IPS DF 6.9 (cell line): ENCODE results near the gene PITPNC1.

Experiments
- DNase-seq: peaks from one replicate; pipeline ENCODE4 v3.0.0-alpha.2; 2013; ENCODE audit warnings: low read depth, low spot score
- H3K27ac ChIP-seq: one replicate; pipeline ENCODE4 v1.5.1; 2013; ENCODE audit warnings: low read length, control low read depth
- H3K27me3 ChIP-seq: 2 replicates; pipeline ENCODE4 v1.6.1; 2013; ENCODE audit warnings: mild to moderate bottlenecking, low read length; ENCODE audit not compliant: control insufficient read depth, insufficient read depth
- H3K36me3 ChIP-seq: 2 replicates; pipeline ENCODE4 v1.6.1; 2013; ENCODE audit warnings: low read length; ENCODE audit not compliant: control insufficient read depth, insufficient read depth
- H3K4me1 ChIP-seq: 2 replicates; pipeline ENCODE4 v1.6.1; 2013; ENCODE audit warnings: low read length; ENCODE audit not compliant: control insufficient read depth, insufficient read depth
- H3K4me3 ChIP-seq: 2 replicates; pipeline ENCODE4 v1.5.1; 2013; ENCODE audit warnings: mild to moderate bottlenecking, low read length
- H3K9me3 ChIP-seq: 2 replicates; pipeline ENCODE4 v1.6.1; 2013; ENCODE audit warnings: low read length, inconsistent platforms; ENCODE audit not compliant: control insufficient read depth, insufficient read depth
- WGBS: extraction: QIAGEN DNeasy Blood & Tissue Kit; methylation state at CpG from one replicate; pipeline ENCODE4 v1.1.7; 2013; ENCODE audit warnings: mixed read lengths, missing lambda C conversion rate; ENCODE audit not compliant: insufficient read length, insufficient coverage; 5-methylcytosine and 5-hydroxymethylcytosine counted together

Gene PITPNC1

DNA sequence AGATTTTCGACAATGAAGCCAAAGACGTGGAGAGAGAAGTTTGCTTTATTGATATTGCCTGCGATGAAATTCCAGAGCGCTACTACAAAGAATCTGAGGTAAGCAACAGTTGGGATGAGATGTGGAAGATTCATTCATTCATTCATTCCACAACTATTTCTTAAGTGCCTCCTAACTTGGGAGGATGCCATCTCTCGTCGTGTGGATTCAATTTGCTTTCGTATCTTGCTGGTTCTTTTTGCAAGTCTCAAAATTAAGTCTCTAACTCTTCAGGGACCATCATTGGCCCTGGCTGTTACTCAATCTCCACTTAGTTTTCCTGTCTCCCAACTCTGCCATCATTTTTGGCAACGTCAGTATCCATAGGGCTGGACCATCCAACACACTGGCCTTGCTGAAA, 255.1 kb downstream of the PITPNC1 start:
- no peaks in the 10 kb centered on the region for H3K9me3 ChIP-seq
- H3K27me3 ChIP-seq: no peaks in the 10 kb centered on the region
- no peak overlapping the region for H3K4me3 ChIP-seq
- no CpG with 5 or more reads among the region's 8 CpGs for WGBS
- peaks cover 2% of the 10 kb centered on the region; the same call in 1 of the 2 replicates for H3K36me3 ChIP-seq
- H3K27ac ChIP-seq: no peak overlapping the region
- peaks cover 2% of the 10 kb centered on the region; the same call in 1 of the 2 replicates for H3K4me1 ChIP-seq
- DNase-seq: no peak

DNA sequence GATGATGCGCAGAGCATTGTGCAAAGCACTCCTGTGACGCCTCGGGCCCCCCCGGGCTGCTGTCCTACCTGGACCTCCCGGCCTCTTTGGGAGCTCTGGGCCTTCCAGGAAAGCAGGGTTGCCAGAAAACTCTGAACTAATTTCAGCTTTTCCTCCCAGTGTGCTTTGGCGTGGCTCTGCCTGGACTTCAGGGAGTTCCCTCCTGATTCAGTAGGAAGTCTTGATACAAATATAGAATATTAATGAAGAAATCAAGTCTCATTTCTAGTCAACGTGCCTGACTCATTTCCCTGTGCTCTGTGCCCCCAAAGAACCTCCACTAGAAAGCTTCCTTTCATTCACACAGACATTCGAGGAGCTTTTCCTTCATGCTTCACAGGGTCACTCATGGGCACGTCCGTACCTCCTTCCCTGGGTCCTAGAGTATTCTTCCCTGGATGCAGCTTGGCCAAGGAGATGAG, 256.7 kb downstream of the PITPNC1 start:
- no peak for DNase-seq
- Histone ChIP-seq H3K9me3 (no peaks in the 10 kb centered on the region), H3K36me3 (no peaks in the 10 kb centered on the region; the same call in 1 of the 2 replicates), H3K27me3 (no peaks in the 10 kb centered on the region), H3K27ac (no peak overlapping the region), H3K4me3 (no peak overlapping the region), H3K4me1 (no peaks in the 10 kb centered on the region)
- WGBS: no CpG with 5 or more reads among the region's 10 CpGs

DNA sequence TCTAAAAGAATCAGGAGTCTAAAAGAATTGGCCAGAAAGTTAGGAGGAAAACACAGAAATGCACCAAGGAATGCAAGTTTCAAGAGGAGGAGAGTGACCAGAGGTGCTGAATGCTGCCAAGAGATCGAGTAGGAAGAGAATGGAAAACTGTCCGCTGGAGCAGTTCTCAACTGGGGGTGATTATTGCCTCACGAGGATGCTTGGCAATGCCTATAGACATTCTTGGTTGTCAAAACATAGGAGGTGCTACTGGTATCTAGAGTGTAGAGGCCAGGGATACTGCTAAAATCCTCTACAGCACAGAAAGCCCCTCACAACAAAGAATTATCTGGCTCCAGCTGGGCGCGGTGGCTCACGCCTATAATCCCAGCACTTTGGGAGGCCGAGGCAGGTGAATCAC, 258.6 kb downstream of the PITPNC1 start:
- no CpG with 5 or more reads among the region's 7 CpGs for WGBS
- Histone ChIP-seq H3K27me3 (no peaks in the 10 kb centered on the region), H3K9me3 (no peaks in the 10 kb centered on the region), H3K4me1 (no peaks in the 10 kb centered on the region), H3K27ac (no peak overlapping the region), H3K4me3 (no peak overlapping the region), H3K36me3 (no peaks in the 10 kb centered on the region; the same call in 1 of the 2 replicates)
- DNase-seq: no peak

- no peak for DNase-seq
- no peaks in the 10 kb centered on the region; the same call in 1 of the 2 replicates for H3K36me3 ChIP-seq
- no peaks in the 10 kb centered on the region for H3K27me3 ChIP-seq
- H3K9me3 ChIP-seq: no peaks in the 10 kb centered on the region
- H3K4me1 ChIP-seq: no peaks in the 10 kb centered on the region
- whole genome bisulfite sequencing: no CpG with 5 or more reads among the region's 8 CpGs
- no peak overlapping the region for H3K4me3 ChIP-seq
- no peak overlapping the region for H3K27ac ChIP-seq
Observed at GRCh38 chr17:67636312-67636711, 259.2 kb downstream of the PITPNC1 start.

GRCh38 chr17:67636834-67637520, 259.9 kb downstream of the PITPNC1 start:
- no peaks in the 10 kb centered on the region for H3K27me3 ChIP-seq
- no peaks in the 10 kb centered on the region; the same call in 1 of the 2 replicates for H3K36me3 ChIP-seq
- no peaks in the 10 kb centered on the region for H3K4me1 ChIP-seq
- no peak for DNase-seq
- no peak overlapping the region for H3K27ac ChIP-seq
- no CpG with 5 or more reads among the region's 13 CpGs for WGBS
- H3K4me3 ChIP-seq: no peak overlapping the region
- no peaks in the 10 kb centered on the region for H3K9me3 ChIP-seq

DNA sequence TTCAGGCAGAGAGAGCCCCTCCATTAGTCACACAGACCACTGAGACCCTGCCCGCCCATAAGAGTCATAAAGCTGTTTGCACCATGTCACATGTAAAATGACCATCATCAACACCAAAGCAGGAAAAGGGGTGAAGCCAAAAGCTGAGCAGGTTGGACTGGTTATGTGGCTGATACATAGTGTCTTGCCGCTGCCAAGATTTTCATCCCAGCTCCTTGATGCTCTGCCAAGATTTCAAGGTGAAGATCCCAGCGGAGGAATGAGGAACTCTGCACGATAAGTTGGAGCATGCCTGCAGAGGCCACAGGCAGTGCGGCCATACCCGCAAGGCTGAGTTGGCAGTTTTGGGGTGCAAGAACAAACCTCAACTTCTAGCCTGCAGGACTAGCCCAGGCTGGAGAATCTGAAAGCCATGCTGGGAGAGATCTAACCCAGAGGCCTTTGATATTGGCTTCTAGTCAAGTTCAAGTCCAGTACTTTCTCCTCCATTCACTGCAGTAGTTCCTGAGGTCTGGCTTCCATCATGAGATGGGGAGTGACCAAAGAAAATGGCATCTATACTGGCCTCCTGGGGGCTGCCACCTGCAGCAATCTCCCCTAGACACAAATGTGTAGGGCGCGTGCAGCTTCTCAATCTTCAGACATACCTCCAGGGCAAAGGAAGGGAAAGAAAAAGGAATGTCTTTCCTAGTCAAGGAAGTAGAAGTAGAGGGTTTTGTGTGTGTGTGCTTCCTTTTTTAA, 261.0 kb downstream of the PITPNC1 start:
- H3K4me1 ChIP-seq: no peaks in the 10 kb centered on the region
- DNase-seq: no peak
- H3K4me3 ChIP-seq: no peak overlapping the region
- no peaks in the 10 kb centered on the region for H3K9me3 ChIP-seq
- no peaks in the 10 kb centered on the region for H3K27me3 ChIP-seq
- no peak overlapping the region for H3K27ac ChIP-seq
- no CpG with 5 or more reads among the region's 8 CpGs for WGBS
- no peaks in the 10 kb centered on the region for H3K36me3 ChIP-seq

- H3K27me3 ChIP-seq: no peaks in the 10 kb centered on the region
- no peaks in the 10 kb centered on the region for H3K4me1 ChIP-seq
- WGBS: no CpG with 5 or more reads among the region's 4 CpGs
- H3K27ac ChIP-seq: no peak overlapping the region
- no peak for DNase-seq
- no peak overlapping the region for H3K4me3 ChIP-seq
- H3K36me3 ChIP-seq: no peaks in the 10 kb centered on the region
- no peaks in the 10 kb centered on the region for H3K9me3 ChIP-seq
Observed at GRCh38 chr17:67638871-67639270, 261.8 kb downstream of the PITPNC1 start.

DNA sequence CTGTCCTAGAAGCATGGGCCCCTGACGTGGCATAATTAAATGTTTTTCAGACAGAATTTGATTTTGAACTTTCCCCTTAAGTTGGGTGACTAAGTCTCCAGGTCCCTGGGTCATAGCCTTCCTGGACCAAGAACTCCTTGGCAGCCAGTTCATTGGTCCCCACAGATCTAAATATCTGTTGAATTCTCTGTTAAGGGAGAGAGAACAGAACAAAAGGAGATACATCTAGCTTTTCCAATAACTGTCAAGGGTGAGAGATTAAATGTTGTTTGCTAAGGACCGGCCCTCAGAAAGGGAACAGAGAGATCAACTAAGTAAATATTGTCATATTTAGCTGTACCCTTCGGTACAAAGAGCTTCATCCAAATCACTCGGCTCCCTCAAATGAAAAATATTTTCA, 262.5 kb downstream of the PITPNC1 start:
- Histone ChIP-seq H3K27me3 (no peaks in the 10 kb centered on the region), H3K4me3 (no peak overlapping the region), H3K27ac (no peak overlapping the region), H3K4me1 (no peaks in the 10 kb centered on the region), H3K9me3 (no peaks in the 10 kb centered on the region), H3K36me3 (no peaks in the 10 kb centered on the region)
- no peak for DNase-seq
- no CpG with 5 or more reads among the region's 4 CpGs for WGBS

DNA sequence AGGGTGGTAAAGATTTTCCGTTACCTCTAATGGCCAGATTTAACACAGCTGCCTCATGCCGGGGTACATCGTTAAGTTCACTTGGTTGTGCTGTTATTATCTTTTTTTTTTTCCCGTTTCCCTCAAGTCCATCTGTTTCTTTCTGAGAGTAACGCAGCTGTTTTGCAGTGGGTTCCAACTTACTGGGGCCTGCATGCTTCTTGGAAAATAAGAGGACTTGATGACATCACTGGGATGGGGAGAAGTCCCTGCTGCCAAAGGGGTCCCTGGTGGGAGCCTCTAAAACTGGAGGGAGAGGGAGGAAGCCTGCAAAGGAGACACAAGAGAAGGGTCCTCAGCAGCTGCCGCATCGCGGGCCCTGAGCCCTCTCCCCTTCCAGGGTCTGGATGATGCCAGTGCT, 262.9 kb downstream of the PITPNC1 start:
- H3K27me3 ChIP-seq: no peaks in the 10 kb centered on the region
- no CpG with 5 or more reads among the region's 8 CpGs for WGBS
- H3K9me3 ChIP-seq: no peaks in the 10 kb centered on the region
- no peaks in the 10 kb centered on the region for H3K4me1 ChIP-seq
- no peak overlapping the region for H3K27ac ChIP-seq
- DNase-seq: no peak
- no peaks in the 10 kb centered on the region for H3K36me3 ChIP-seq
- H3K4me3 ChIP-seq: no peak overlapping the region

DNA sequence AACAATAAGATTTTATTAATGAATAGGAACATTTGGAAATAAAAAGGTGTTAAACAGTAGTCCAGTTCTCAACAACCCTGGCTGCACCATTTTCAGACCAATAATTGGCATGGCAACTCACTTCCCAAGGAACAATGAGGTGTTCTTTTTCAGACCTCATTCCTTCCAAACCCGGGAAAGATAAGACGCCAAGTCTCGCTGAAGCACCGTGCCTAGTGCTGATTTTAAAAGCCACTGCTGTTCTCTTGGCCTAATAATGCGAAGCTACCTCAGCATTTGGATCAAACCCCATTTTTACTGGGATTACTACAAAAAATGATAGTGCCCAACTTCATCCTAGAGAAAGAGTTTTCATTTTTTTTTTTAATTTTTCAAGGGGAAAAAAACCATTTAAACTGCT, 265.4 kb downstream of the PITPNC1 start:
- no CpG with 5 or more reads among the region's 5 CpGs for WGBS

More for the DNA sequence above, 265.4 kb downstream of the PITPNC1 start:
- no peaks in the 10 kb centered on the region for H3K4me1 ChIP-seq
- no peak for DNase-seq
- no peaks in the 10 kb centered on the region for H3K27me3 ChIP-seq
- H3K36me3 ChIP-seq: no peaks in the 10 kb centered on the region
- H3K4me3 ChIP-seq: no peak overlapping the region
- no peaks in the 10 kb centered on the region for H3K9me3 ChIP-seq
- no peak overlapping the region for H3K27ac ChIP-seq
